ENCODE results near the gene PGPEP1. TPM values are rescaled to one million over a fixed set of nuclear protein-coding genes. Genes with fewer than 3 reads are reported as not detected.

The PGPEP1 gene
- total and polyA plus RNA-seq, 10 of the 15 experiments (the other 5 are each of a cell fraction or from before 2014, with no cell fraction given) = 13.8 to 39.4 (median 17.0) TPM

DNA sequence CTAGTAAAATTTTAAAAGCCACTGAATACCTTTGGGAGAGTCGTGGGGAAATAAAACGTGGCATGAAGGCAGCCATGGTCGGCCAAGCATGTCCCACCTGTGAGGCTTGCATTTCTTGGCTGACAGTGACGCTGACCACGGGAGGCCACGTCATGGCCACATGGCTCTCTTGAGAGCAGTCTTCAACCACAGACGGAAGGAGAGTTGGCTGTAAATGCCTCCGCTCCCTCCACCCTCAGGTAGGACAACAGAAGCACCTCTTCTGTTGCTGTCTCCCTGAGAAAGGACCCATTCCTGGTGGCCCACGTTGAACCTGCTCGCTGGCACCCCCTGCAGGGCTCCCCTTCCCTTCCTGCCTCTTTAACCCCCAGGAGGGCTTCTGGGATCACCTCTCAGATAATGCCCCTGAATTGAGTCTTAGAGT is 67.7 kb downstream of the PGPEP1 start (continued):
- TF ChIP-seq, protein P1, sequence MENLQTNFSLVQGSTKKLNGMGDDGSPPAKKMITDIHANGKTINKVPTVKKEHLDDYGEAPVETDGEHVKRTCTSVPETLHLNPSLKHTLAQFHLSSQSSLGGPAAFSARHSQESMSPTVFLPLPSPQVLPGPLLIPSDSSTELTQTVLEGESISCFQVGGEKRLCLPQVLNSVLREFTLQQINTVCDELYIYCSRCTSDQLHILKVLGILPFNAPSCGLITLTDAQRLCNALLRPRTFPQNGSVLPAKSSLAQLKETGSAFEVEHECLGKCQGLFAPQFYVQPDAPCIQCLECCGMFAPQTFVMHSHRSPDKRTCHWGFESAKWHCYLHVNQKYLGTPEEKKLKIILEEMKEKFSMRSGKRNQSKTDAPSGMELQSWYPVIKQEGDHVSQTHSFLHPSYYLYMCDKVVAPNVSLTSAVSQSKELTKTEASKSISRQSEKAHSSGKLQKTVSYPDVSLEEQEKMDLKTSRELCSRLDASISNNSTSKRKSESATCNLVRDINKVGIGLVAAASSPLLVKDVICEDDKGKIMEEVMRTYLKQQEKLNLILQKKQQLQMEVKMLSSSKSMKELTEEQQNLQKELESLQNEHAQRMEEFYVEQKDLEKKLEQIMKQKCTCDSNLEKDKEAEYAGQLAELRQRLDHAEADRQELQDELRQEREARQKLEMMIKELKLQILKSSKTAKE (IDR thresholded peaks at IDR 0.05; ENCODE audit: low read depth, poor library complexity, severe bottlenecking) = peak; percentile 66
- TF ChIP-seq RFX5 (IDR thresholded peaks at IDR 0.05; ENCODE audit: low read depth, low read length) = no peak
- TF ChIP-seq, protein P2, sequence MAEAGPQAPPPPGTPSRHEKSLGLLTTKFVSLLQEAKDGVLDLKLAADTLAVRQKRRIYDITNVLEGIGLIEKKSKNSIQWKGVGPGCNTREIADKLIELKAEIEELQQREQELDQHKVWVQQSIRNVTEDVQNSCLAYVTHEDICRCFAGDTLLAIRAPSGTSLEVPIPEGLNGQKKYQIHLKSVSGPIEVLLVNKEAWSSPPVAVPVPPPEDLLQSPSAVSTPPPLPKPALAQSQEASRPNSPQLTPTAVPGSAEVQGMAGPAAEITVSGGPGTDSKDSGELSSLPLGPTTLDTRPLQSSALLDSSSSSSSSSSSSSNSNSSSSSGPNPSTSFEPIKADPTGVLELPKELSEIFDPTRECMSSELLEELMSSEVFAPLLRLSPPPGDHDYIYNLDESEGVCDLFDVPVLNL (IDR thresholded peaks at IDR 0.05; ENCODE audit: low read depth, low read length) = no peak
- TF ChIP-seq, protein P3, sequence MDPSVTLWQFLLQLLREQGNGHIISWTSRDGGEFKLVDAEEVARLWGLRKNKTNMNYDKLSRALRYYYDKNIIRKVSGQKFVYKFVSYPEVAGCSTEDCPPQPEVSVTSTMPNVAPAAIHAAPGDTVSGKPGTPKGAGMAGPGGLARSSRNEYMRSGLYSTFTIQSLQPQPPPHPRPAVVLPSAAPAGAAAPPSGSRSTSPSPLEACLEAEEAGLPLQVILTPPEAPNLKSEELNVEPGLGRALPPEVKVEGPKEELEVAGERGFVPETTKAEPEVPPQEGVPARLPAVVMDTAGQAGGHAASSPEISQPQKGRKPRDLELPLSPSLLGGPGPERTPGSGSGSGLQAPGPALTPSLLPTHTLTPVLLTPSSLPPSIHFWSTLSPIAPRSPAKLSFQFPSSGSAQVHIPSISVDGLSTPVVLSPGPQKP (IDR thresholded peaks at IDR 0.05; ENCODE audit: low read depth, low read length) = no peak
- TF ChIP-seq LARP7 (IDR thresholded peaks at IDR 0.05) = no peak
- no peak for TF ChIP-seq ESRRA (IDR thresholded peaks at IDR 0.05; ENCODE audit: low read length)
- peak; percentile 87 for TF ChIP-seq ATF7 (IDR thresholded peaks at IDR 0.05; ENCODE audit: low read depth)
- TF ChIP-seq POLR2A (IDR thresholded peaks at IDR 0.05; ENCODE audit: low read depth, low read length) = peak; percentile 68
- TF ChIP-seq, protein P4, sequence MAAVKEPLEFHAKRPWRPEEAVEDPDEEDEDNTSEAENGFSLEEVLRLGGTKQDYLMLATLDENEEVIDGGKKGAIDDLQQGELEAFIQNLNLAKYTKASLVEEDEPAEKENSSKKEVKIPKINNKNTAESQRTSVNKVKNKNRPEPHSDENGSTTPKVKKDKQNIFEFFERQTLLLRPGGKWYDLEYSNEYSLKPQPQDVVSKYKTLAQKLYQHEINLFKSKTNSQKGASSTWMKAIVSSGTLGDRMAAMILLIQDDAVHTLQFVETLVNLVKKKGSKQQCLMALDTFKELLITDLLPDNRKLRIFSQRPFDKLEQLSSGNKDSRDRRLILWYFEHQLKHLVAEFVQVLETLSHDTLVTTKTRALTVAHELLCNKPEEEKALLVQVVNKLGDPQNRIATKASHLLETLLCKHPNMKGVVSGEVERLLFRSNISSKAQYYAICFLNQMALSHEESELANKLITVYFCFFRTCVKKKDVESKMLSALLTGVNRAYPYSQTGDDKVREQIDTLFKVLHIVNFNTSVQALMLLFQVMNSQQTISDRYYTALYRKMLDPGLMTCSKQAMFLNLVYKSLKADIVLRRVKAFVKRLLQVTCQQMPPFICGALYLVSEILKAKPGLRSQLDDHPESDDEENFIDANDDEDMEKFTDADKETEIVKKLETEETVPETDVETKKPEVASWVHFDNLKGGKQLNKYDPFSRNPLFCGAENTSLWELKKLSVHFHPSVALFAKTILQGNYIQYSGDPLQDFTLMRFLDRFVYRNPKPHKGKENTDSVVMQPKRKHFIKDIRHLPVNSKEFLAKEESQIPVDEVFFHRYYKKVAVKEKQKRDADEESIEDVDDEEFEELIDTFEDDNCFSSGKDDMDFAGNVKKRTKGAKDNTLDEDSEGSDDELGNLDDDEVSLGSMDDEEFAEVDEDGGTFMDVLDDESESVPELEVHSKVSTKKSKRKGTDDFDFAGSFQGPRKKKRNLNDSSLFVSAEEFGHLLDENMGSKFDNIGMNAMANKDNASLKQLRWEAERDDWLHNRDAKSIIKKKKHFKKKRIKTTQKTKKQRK (IDR thresholded peaks at IDR 0.05; ENCODE audit: low read depth, low read length) = no peak
- peak; percentile 61; the same call in 1 of the 2 replicates for TF ChIP-seq TCF3 (IDR thresholded peaks at IDR 0.05; ENCODE audit: borderline replicate concordance, insufficient read depth, low read depth, low read length)
- TF ChIP-seq, protein P5, sequence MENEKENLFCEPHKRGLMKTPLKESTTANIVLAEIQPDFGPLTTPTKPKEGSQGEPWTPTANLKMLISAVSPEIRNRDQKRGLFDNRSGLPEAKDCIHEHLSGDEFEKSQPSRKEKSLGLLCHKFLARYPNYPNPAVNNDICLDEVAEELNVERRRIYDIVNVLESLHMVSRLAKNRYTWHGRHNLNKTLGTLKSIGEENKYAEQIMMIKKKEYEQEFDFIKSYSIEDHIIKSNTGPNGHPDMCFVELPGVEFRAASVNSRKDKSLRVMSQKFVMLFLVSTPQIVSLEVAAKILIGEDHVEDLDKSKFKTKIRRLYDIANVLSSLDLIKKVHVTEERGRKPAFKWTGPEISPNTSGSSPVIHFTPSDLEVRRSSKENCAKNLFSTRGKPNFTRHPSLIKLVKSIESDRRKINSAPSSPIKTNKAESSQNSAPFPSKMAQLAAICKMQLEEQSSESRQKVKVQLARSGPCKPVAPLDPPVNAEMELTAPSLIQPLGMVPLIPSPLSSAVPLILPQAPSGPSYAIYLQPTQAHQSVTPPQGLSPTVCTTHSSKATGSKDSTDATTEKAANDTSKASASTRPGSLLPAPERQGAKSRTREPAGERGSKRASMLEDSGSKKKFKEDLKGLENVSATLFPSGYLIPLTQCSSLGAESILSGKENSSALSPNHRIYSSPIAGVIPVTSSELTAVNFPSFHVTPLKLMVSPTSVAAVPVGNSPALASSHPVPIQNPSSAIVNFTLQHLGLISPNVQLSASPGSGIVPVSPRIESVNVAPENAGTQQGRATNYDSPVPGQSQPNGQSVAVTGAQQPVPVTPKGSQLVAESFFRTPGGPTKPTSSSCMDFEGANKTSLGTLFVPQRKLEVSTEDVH (IDR thresholded peaks at IDR 0.05; ENCODE audit: low read depth, partially characterized antibody) = no peak
- peak; percentile 86 to 93; a peak in 3 of 4 replicates for TF ChIP-seq BHLHE40 (IDR thresholded peaks at IDR 0.05; ENCODE audit: borderline replicate concordance in 1 of 2, low read depth in 2 of 2, low read length in 1 of 2)
- no peak; the same call in 1 of the 2 replicates for TF ChIP-seq JUNB (IDR thresholded peaks at IDR 0.05)
- peak; percentile 60; the same call in 1 of the 2 replicates for TF ChIP-seq BACH1 (IDR thresholded peaks at IDR 0.05; ENCODE audit: borderline replicate concordance)
- TF ChIP-seq, protein P6, sequence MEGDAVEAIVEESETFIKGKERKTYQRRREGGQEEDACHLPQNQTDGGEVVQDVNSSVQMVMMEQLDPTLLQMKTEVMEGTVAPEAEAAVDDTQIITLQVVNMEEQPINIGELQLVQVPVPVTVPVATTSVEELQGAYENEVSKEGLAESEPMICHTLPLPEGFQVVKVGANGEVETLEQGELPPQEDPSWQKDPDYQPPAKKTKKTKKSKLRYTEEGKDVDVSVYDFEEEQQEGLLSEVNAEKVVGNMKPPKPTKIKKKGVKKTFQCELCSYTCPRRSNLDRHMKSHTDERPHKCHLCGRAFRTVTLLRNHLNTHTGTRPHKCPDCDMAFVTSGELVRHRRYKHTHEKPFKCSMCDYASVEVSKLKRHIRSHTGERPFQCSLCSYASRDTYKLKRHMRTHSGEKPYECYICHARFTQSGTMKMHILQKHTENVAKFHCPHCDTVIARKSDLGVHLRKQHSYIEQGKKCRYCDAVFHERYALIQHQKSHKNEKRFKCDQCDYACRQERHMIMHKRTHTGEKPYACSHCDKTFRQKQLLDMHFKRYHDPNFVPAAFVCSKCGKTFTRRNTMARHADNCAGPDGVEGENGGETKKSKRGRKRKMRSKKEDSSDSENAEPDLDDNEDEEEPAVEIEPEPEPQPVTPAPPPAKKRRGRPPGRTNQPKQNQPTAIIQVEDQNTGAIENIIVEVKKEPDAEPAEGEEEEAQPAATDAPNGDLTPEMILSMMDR (IDR thresholded peaks at IDR 0.05 in 2 of 3, conservative IDR thresholded peaks at IDR 0.05 in 1 of 3; ENCODE audit: control insufficient read depth in 2 of 3, extremely low read depth in 1 of 3, insufficient read depth in 1 of 3, low read depth in 3 of 3, low read length in 3 of 3) = peak; percentile 56 to 60 (median 59)
- no peak for TF ChIP-seq ZNF622 (IDR thresholded peaks at IDR 0.05)
- TF ChIP-seq CREB1 (IDR thresholded peaks at IDR 0.05; ENCODE audit: low read depth) = peak; percentile 92
